GM23338 (cell line): Measurements from ENCODE around the gene URM1. TPM values are rescaled to one million over a fixed set of nuclear protein-coding genes. Genes with fewer than 3 reads are reported as not detected.

Experiments
- ATAC-seq: fragments of 200-7000 bp; cut with Tn5 transposase; 3 replicates; pipeline ENCODE4 v1.9.1; 2020
- DNase-seq: peaks from one replicate; pipeline ENCODE4 v3.0.0-alpha.2; 2015; ENCODE audit warnings: low spot score
- H2AFZ ChIP-seq: fragments of 200-600 bp; sonication (generic); 2 replicates; pipeline ENCODE4 v1.8.0; 2016; ENCODE audit warnings: antibody characterized with exemption, mild to moderate bottlenecking, moderate library complexity
- H3F3A ChIP-seq: fragments of 200-600 bp; sonication (generic); replicated peaks from 2 replicates; pipeline ENCODE4 v1.8.0; 2017; ENCODE audit warnings: antibody characterized with exemption, mixed run types, low read depth
- H3K27ac ChIP-seq: fragments of 200-600 bp; sonication (generic); 2 replicates; pipeline ENCODE4 v1.6.1; 2016; ENCODE audit warnings: low read depth
- H3K27me3 ChIP-seq: fragments of 200-600 bp; sonication (generic); 2 replicates; pipeline ENCODE4 v1.8.0; 2016; ENCODE audit warnings: mild to moderate bottlenecking, mixed run types, moderate library complexity; ENCODE audit not compliant: insufficient read depth
- H3K36me3 ChIP-seq: fragments of 200-600 bp; sonication (generic); 2 replicates; pipeline ENCODE4 v1.8.0; 2016; ENCODE audit warnings: mild to moderate bottlenecking; ENCODE audit not compliant: insufficient read depth
- H3K4me1 ChIP-seq: fragments of 200-600 bp; sonication (generic); 2 replicates; pipeline ENCODE4 v1.8.0; 2016; ENCODE audit warnings: mild to moderate bottlenecking, moderate library complexity; ENCODE audit not compliant: insufficient read depth
- H3K4me2 ChIP-seq: fragments of 200-600 bp; sonication (generic); 2 replicates; pipeline ENCODE4 v1.7.1; 2017; ENCODE audit warnings: mixed run types
- H3K4me3 ChIP-seq: fragments of 200-600 bp; sonication (generic); 2 replicates; pipeline ENCODE4 v1.6.1; 2016; ENCODE audit warnings: mixed run types
- H3K79me2 ChIP-seq: fragments of 200-600 bp; sonication (generic); replicated peaks from 2 replicates; pipeline ENCODE4 v1.8.0; 2017; ENCODE audit warnings: mild to moderate bottlenecking; ENCODE audit not compliant: insufficient read depth
- H3K9me2 ChIP-seq: fragments of 200-600 bp; sonication (generic); 2 replicates; pipeline ENCODE4 v1.8.0; 2017; ENCODE audit not compliant: insufficient read depth
- H4K20me1 ChIP-seq: fragments of 200-600 bp; sonication (generic); replicated peaks from 2 replicates; pipeline ENCODE4 v1.8.0; 2017; ENCODE audit warnings: mild to moderate bottlenecking; ENCODE audit not compliant: insufficient read depth
- H3K27ac Mint-ChIP-seq: 2 replicates; pipeline ENCODE4 v1.8.0; 2020; ENCODE audit warnings: inconsistent platforms, mild to moderate bottlenecking, moderate library complexity, mixed read lengths
- H3K27me3 Mint-ChIP-seq: 3 replicates; pipeline ENCODE4 v1.8.0; 2022; ENCODE audit warnings: low read depth, mild to moderate bottlenecking, moderate library complexity, mixed read lengths, inconsistent platforms; ENCODE audit not compliant: insufficient read depth, poor library complexity
- H3K36me3 Mint-ChIP-seq: 3 replicates; pipeline ENCODE4 v1.8.0; 2021; ENCODE audit warnings: low read depth, mild to moderate bottlenecking, inconsistent platforms, moderate library complexity, mixed read lengths
- H3K4me1 Mint-ChIP-seq: 3 replicates; pipeline ENCODE4 v1.8.0; 2020; ENCODE audit warnings: mild to moderate bottlenecking, inconsistent platforms, mixed read lengths
- H3K4me3 Mint-ChIP-seq: 3 replicates; pipeline ENCODE4 v1.8.0; 2021; ENCODE audit warnings: moderate library complexity, mild to moderate bottlenecking, inconsistent platforms, mixed read lengths
- H3K9me3 Mint-ChIP-seq: 3 replicates; pipeline ENCODE4 v1.8.0; 2020; ENCODE audit warnings: moderate library complexity, mild to moderate bottlenecking, inconsistent platforms, mixed read lengths
- CTCF ChIP-seq, 2 experiments: fragments of 200-600 bp in 1 of 2; sonication (generic) in 1 of 2; conservative IDR thresholded peaks; 2 replicates each; pipeline versions ENCODE4 v1.5.1 to v1.6.1; 2016 to 2017; ENCODE audit warnings: antibody characterized with exemption in 2 of 2, low read depth in 2 of 2, mild to moderate bottlenecking in 2 of 2, moderate library complexity in 1 of 2
- REST ChIP-seq: IDR thresholded peaks from one replicate; pipeline ENCODE4 v1.6.1; 2018; ENCODE audit warnings: antibody characterized with exemption; ENCODE audit not compliant: unreplicated experiment
- ZNF114 ChIP-seq: fragments of 250-450 bp; sonication (Bioruptor Pico); IDR thresholded peaks from 2 replicates; pipeline ENCODE4 v1.5.0; 2020; ENCODE audit warnings: mild to moderate bottlenecking, moderate library complexity
- ZNF331 ChIP-seq: fragments of 250-450 bp; sonication (Bioruptor Pico); IDR thresholded peaks from 2 replicates; pipeline ENCODE4 v1.5.0; 2020; ENCODE audit warnings: low read depth, mild to moderate bottlenecking, moderate library complexity
- ZNF462 ChIP-seq: fragments of 250-450 bp; sonication (Bioruptor Pico); IDR thresholded peaks from 2 replicates; pipeline ENCODE4 v1.5.0; 2020; ENCODE audit warnings: mild to moderate bottlenecking, moderate library complexity
- polyA plus RNA-seq: library from polyadenylated mRNA; unstranded; fragments of >200 nt; fragmentation: Nextera tagmentation; extraction: Ambion mirVana; gene quantifications from 2 replicates; pipeline ENCODE4 v1.2.1, GENCODE V29; 2016
- total RNA-seq: library from RNA; depleted of rRNA; stranded (reverse); fragments of >200 nt; shearing (Covaris generic); gene quantifications from 2 replicates; pipeline ENCODE4 v1.2.3, GENCODE V29; 2014

URM1 gene
- total and polyA plus RNA-seq, 2 experiments from 2014 or later: 28.6 to 47.8 TPM

- TF ChIP-seq REST (no peak), ZNF462 (CRISPR knock-in tag) (no peak)
These were observed 57.7 kb downstream of the URM1 start (continued) for GRCh38 chr9:128428644-128429512.

- 0 out of 2 replicates have a peak overlapping the region, but pooled peaks have one; percentile 19 for H3K27ac ChIP-seq
- DNase-seq: no peak
- Mint-ChIP-seq H3K9me3 (no peaks in the 10 kb centered on the region), H3K27me3 (peaks cover 3% of the 10 kb centered on the region), H3K4me1 (no peaks in the 10 kb centered on the region), H3K36me3 (no peaks in the 10 kb centered on the region), H3K4me3 (no peak overlapping the region), H3K27ac (no peak overlapping the region)
- no peaks in the 10 kb centered on the region for H4K20me1 ChIP-seq
- no peaks in the 10 kb centered on the region for H3K79me2 ChIP-seq
- no peak for TF ChIP-seq ZNF331 (CRISPR knock-in tag)
- TF ChIP-seq ZNF114 (CRISPR knock-in tag): no peak
- no peak for TF ChIP-seq REST
- TF ChIP-seq CTCF (conservative IDR thresholded peaks at IDR 0.05; ENCODE audit: low read depth in 2 of 2): 0 out of 4 replicates have a peak, but pooled peaks of 1 of the 2 experiments have one; percentile 15
- no peaks in the 10 kb centered on the region for H3K27me3 ChIP-seq
- no peak overlapping the region for H3K4me2 ChIP-seq
- ATAC-seq: peak; percentile 38
- no peak overlapping the region for H3K4me3 ChIP-seq
- no peak overlapping the region for H2AFZ ChIP-seq
- no peaks in the 10 kb centered on the region for H3K36me3 ChIP-seq
- no peaks in the 10 kb centered on the region for H3K9me2 ChIP-seq
- 0 out of 2 replicates have a peak, but pooled peaks cover 6% of the 10 kb centered on the region for H3K4me1 ChIP-seq
- H3F3A ChIP-seq: no peaks in the 10 kb centered on the region
These were observed 58.4 kb downstream of the URM1 start for GRCh38 chr9:128429513-128430086.
